NB4 (cell line): ENCODE results near the gene SGSM2.

Source experiments
- POLR2A ChIP-seq: IDR thresholded peaks from 2 replicates; pipeline ENCODE4 v1.6.1; 2011; ENCODE audit warnings: mild to moderate bottlenecking; ENCODE audit not compliant: insufficient read length; ENCODE audit errors: extremely low read depth
- TF ChIP-seq, protein P1 (sequence below): IDR thresholded peaks from one replicate; pipeline ENCODE4 v1.5.1; 2012; ENCODE audit warnings: low read depth, low read length

DNA sequence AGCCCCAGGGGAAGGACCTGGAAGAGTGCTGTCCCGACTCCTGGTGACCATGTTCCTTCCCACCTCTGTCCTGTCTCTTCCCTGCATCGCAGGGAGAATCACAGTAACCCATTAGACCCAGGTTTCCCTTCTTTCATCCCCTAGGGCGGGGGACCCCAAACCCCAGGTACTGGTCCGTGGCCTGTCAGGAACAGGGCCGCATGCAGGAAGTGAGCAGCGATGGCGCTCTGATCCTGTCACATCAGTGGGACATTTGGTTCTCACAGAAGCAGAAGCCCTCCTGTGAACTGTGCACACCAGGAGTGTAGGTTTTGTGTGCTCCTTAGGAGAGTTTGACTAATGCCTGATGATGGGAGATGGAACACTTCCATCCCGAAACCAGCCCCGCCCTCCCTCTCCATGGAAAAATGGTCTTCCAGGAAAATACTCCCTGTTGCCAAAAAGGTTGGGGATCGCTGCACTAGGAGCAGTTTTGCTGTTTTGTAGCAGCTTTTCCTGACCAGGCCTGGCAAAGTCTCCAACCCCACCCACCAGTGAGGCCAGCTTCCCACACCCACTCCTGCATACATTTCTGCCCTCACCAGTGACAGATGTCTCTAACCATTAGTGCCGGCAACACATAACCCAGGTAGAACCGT is 53.0 kb downstream of the SGSM2 start:
- TF ChIP-seq POLR2A, result no peak
- TF ChIP-seq, protein P1, sequence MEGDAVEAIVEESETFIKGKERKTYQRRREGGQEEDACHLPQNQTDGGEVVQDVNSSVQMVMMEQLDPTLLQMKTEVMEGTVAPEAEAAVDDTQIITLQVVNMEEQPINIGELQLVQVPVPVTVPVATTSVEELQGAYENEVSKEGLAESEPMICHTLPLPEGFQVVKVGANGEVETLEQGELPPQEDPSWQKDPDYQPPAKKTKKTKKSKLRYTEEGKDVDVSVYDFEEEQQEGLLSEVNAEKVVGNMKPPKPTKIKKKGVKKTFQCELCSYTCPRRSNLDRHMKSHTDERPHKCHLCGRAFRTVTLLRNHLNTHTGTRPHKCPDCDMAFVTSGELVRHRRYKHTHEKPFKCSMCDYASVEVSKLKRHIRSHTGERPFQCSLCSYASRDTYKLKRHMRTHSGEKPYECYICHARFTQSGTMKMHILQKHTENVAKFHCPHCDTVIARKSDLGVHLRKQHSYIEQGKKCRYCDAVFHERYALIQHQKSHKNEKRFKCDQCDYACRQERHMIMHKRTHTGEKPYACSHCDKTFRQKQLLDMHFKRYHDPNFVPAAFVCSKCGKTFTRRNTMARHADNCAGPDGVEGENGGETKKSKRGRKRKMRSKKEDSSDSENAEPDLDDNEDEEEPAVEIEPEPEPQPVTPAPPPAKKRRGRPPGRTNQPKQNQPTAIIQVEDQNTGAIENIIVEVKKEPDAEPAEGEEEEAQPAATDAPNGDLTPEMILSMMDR, result no peak
